ENCODE data around the gene ZBTB25. TPM values are rescaled to one million over a fixed set of nuclear protein-coding genes. Genes with fewer than 3 reads are reported as not detected.
A peak's percentile ranks its signal among the peaks of the same experiment; 100 is the strongest.

ZBTB25 gene
- total and polyA plus RNA-seq, 4 donors = 13.3 to 18.2 (median 16.3) TPM

GRCh38 chr14:64447876-64448670, 55.6 kb downstream of the ZBTB25 start:
- no peaks in the 10 kb centered on the region for H3K27me3 ChIP-seq (ENCODE audit: control insufficient read depth, insufficient read depth, low read length)
- no peak overlapping the region for H3K27ac ChIP-seq (ENCODE audit: low read depth, low read length)
- no peaks in the 10 kb centered on the region for H3K4me1 ChIP-seq (ENCODE audit: control insufficient read depth, insufficient read depth, low read length)
- no peak for DNase-seq (ENCODE audit: low read depth in 4 of 6, low spot score in 6 of 6)
- 77% methylated on average over 4 of the region's 5 CpGs for WGBS (ENCODE audit: insufficient coverage)
- H3K9me3 ChIP-seq (ENCODE audit: control insufficient read depth, insufficient read depth, low read length) = no peaks in the 10 kb centered on the region
- no peak overlapping the region for H3K4me3 ChIP-seq (ENCODE audit: low read depth, low read length)
- H3K36me3 ChIP-seq (ENCODE audit: control insufficient read depth, insufficient read depth, low read length) = peaks cover 31% of the 10 kb centered on the region

- H3K4me1 ChIP-seq (ENCODE audit: control insufficient read depth, insufficient read depth, low read length) = peaks cover 8% of the 10 kb centered on the region
- H3K27ac ChIP-seq (ENCODE audit: low read depth, low read length) = no peak overlapping the region
- H3K36me3 ChIP-seq (ENCODE audit: control insufficient read depth, insufficient read depth, low read length) = peaks cover 46% of the 10 kb centered on the region
- H3K27me3 ChIP-seq (ENCODE audit: control insufficient read depth, insufficient read depth, low read length) = no peaks in the 10 kb centered on the region
- no peak overlapping the region for H3K4me3 ChIP-seq (ENCODE audit: low read depth, low read length)
- DNase-seq (ENCODE audit: low read depth in 4 of 6, low spot score in 6 of 6) = peak in 1 of 6 donors; percentile 26
- no peaks in the 10 kb centered on the region for H3K9me3 ChIP-seq (ENCODE audit: control insufficient read depth, insufficient read depth, low read length)
- no CpG with 5 or more reads among the region's 7 CpGs for WGBS (ENCODE audit: insufficient coverage)
Measured at GRCh38 chr14:64444984-64445845, 58.4 kb downstream of the ZBTB25 start.

GRCh38 chr14:64444140-64444539, 59.5 kb downstream of the ZBTB25 start:
- Histone ChIP-seq H3K27me3 (ENCODE audit: control insufficient read depth, insufficient read depth, low read length) (no peaks in the 10 kb centered on the region), H3K27ac (ENCODE audit: low read depth, low read length) (no peak overlapping the region), H3K36me3 (ENCODE audit: control insufficient read depth, insufficient read depth, low read length) (peaks cover 43% of the 10 kb centered on the region), H3K9me3 (ENCODE audit: control insufficient read depth, insufficient read depth, low read length) (no peaks in the 10 kb centered on the region), H3K4me3 (ENCODE audit: low read depth, low read length) (no peak overlapping the region), H3K4me1 (ENCODE audit: control insufficient read depth, insufficient read depth, low read length) (peaks cover 8% of the 10 kb centered on the region)
- WGBS (ENCODE audit: insufficient coverage) = 94% methylated on average over 11 of the region's 11 CpGs
- no peak for DNase-seq (ENCODE audit: low read depth in 4 of 6, low spot score in 6 of 6)

GRCh38 chr14:64442300-64442988, 61.2 kb downstream of the ZBTB25 start:
- H3K36me3 ChIP-seq (ENCODE audit: control insufficient read depth, insufficient read depth, low read length) = peaks cover 44% of the 10 kb centered on the region
- H3K9me3 ChIP-seq (ENCODE audit: control insufficient read depth, insufficient read depth, low read length) = no peaks in the 10 kb centered on the region
- DNase-seq (ENCODE audit: low read depth in 4 of 6, low spot score in 6 of 6) = peak in 1 of 6 donors; percentile 17
- H3K4me1 ChIP-seq (ENCODE audit: control insufficient read depth, insufficient read depth, low read length) = peaks cover 8% of the 10 kb centered on the region
- H3K27me3 ChIP-seq (ENCODE audit: control insufficient read depth, insufficient read depth, low read length) = no peaks in the 10 kb centered on the region
- 68% methylated on average over 16 of the region's 17 CpGs for WGBS (ENCODE audit: insufficient coverage)
- no peak overlapping the region for H3K27ac ChIP-seq (ENCODE audit: low read depth, low read length)
- no peak overlapping the region for H3K4me3 ChIP-seq (ENCODE audit: low read depth, low read length)

- no peak for DNase-seq (ENCODE audit: low read depth in 4 of 6, low spot score in 6 of 6)
- no CpG with 5 or more reads among the region's 3 CpGs for WGBS (ENCODE audit: insufficient coverage)
- Histone ChIP-seq H3K27ac (ENCODE audit: low read depth, low read length) (no peak overlapping the region), H3K27me3 (ENCODE audit: control insufficient read depth, insufficient read depth, low read length) (no peaks in the 10 kb centered on the region), H3K36me3 (ENCODE audit: control insufficient read depth, insufficient read depth, low read length) (peaks cover 39% of the 10 kb centered on the region), H3K9me3 (ENCODE audit: control insufficient read depth, insufficient read depth, low read length) (no peaks in the 10 kb centered on the region), H3K4me3 (ENCODE audit: low read depth, low read length) (no peak overlapping the region), H3K4me1 (ENCODE audit: control insufficient read depth, insufficient read depth, low read length) (peaks cover 8% of the 10 kb centered on the region)
Measured at GRCh38 chr14:64440494-64440893, 63.1 kb downstream of the ZBTB25 start.

GRCh38 chr14:64439141-64439540, 64.5 kb downstream of the ZBTB25 start:
- no peak for DNase-seq (ENCODE audit: low read depth in 4 of 6, low spot score in 6 of 6)
- no peak overlapping the region for H3K4me3 ChIP-seq (ENCODE audit: low read depth, low read length)
- no peaks in the 10 kb centered on the region for H3K9me3 ChIP-seq (ENCODE audit: control insufficient read depth, insufficient read depth, low read length)
- no peak overlapping the region for H3K27ac ChIP-seq (ENCODE audit: low read depth, low read length)
- 94% methylated on average over 3 of the region's 6 CpGs for WGBS (ENCODE audit: insufficient coverage)
- peaks cover 37% of the 10 kb centered on the region for H3K36me3 ChIP-seq (ENCODE audit: control insufficient read depth, insufficient read depth, low read length)
- H3K4me1 ChIP-seq (ENCODE audit: control insufficient read depth, insufficient read depth, low read length) = peaks cover 8% of the 10 kb centered on the region
- H3K27me3 ChIP-seq (ENCODE audit: control insufficient read depth, insufficient read depth, low read length) = no peaks in the 10 kb centered on the region

GRCh38 chr14:64438181-64438841, 65.3 kb downstream of the ZBTB25 start:
- no peaks in the 10 kb centered on the region for H3K27me3 ChIP-seq (ENCODE audit: control insufficient read depth, insufficient read depth, low read length)
- DNase-seq (ENCODE audit: low read depth in 4 of 6, low spot score in 6 of 6) = no peak
- H3K9me3 ChIP-seq (ENCODE audit: control insufficient read depth, insufficient read depth, low read length) = no peaks in the 10 kb centered on the region
- H3K4me1 ChIP-seq (ENCODE audit: control insufficient read depth, insufficient read depth, low read length) = peaks cover 8% of the 10 kb centered on the region
- no CpG with 5 or more reads among the region's 3 CpGs for WGBS (ENCODE audit: insufficient coverage)
- no peak overlapping the region for H3K27ac ChIP-seq (ENCODE audit: low read depth, low read length)
- H3K36me3 ChIP-seq (ENCODE audit: control insufficient read depth, insufficient read depth, low read length) = peaks cover 36% of the 10 kb centered on the region
- no peak overlapping the region for H3K4me3 ChIP-seq (ENCODE audit: low read depth, low read length)

- DNase-seq (ENCODE audit: low read depth in 4 of 6, low spot score in 6 of 6) = no peak
- Histone ChIP-seq H3K4me1 (ENCODE audit: control insufficient read depth, insufficient read depth, low read length) (no peaks in the 10 kb centered on the region), H3K9me3 (ENCODE audit: control insufficient read depth, insufficient read depth, low read length) (no peaks in the 10 kb centered on the region), H3K4me3 (ENCODE audit: low read depth, low read length) (no peak overlapping the region), H3K27ac (ENCODE audit: low read depth, low read length) (no peak overlapping the region), H3K36me3 (ENCODE audit: control insufficient read depth, insufficient read depth, low read length) (peaks cover 36% of the 10 kb centered on the region), H3K27me3 (ENCODE audit: control insufficient read depth, insufficient read depth, low read length) (no peaks in the 10 kb centered on the region)
- WGBS (ENCODE audit: insufficient coverage) = 100% methylated on average over 2 of the region's 3 CpGs
Measured at GRCh38 chr14:64434528-64434927, 69.1 kb downstream of the ZBTB25 start.

GRCh38 chr14:64423987-64424386, 79.7 kb downstream of the ZBTB25 start:
- WGBS (ENCODE audit: insufficient coverage) = 7% methylated on average over 2 of the region's 6 CpGs
- H3K36me3 ChIP-seq (ENCODE audit: control insufficient read depth, insufficient read depth, low read length) = peaks cover 33% of the 10 kb centered on the region
- peak in 3 of 6 donors; percentile 19 to 86 (median 59) for DNase-seq (ENCODE audit: low read depth in 4 of 6, low spot score in 6 of 6)

More at GRCh38 chr14:64423987-64424386, 79.7 kb downstream of the ZBTB25 start:
- Histone ChIP-seq H3K9me3 (ENCODE audit: control insufficient read depth, insufficient read depth, low read length) (no peaks in the 10 kb centered on the region), H3K4me3 (ENCODE audit: low read depth, low read length) (no peak overlapping the region), H3K4me1 (ENCODE audit: control insufficient read depth, insufficient read depth, low read length) (peaks cover 4% of the 10 kb centered on the region), H3K27me3 (ENCODE audit: control insufficient read depth, insufficient read depth, low read length) (no peaks in the 10 kb centered on the region), H3K27ac (ENCODE audit: low read depth, low read length) (no peak overlapping the region)

Data from spinal cord (tissue), 10 donors.